C4-2B (cell line): Measurements from ENCODE around the gene HSD3B7.

ENCODE experiments used
- H3K27ac ChIP-seq: fragments of 450-650 bp; 2 replicates; pipeline ENCODE4 v1.5.1; 2017
- CTCF ChIP-seq: fragments of 450-650 bp; conservative IDR thresholded peaks from 2 replicates; pipeline ENCODE4 v1.5.1; 2017; ENCODE audit warnings: mild to moderate bottlenecking
- ZFX ChIP-seq: fragments of 450-650 bp; IDR thresholded peaks from 2 replicates; pipeline ENCODE4 v1.6.1; 2017

Gene HSD3B7

GRCh38 chr16:30967795-30968194 is 17.2 kb upstream of the HSD3B7 start:
- no peak for TF ChIP-seq ZFX
- TF ChIP-seq CTCF: no peak
- H3K27ac ChIP-seq: no peak overlapping the region

GRCh38 chr16:30969246-30969842 is 15.7 kb upstream of the HSD3B7 start:
- H3K27ac ChIP-seq: no peak overlapping the region
- TF ChIP-seq ZFX (no peak), CTCF (no peak)

GRCh38 chr16:30971298-30971697 is 13.7 kb upstream of the HSD3B7 start:
- TF ChIP-seq ZFX: no peak
- TF ChIP-seq CTCF: no peak
- no peak overlapping the region for H3K27ac ChIP-seq

GRCh38 chr16:30972872-30973271 is 12.1 kb upstream of the HSD3B7 start:
- TF ChIP-seq CTCF (no peak), ZFX (no peak)
- no peak overlapping the region for H3K27ac ChIP-seq

GRCh38 chr16:30974348-30974747 is 10.7 kb upstream of the HSD3B7 start:
- TF ChIP-seq ZFX: no peak
- no peak for TF ChIP-seq CTCF
- no peak overlapping the region for H3K27ac ChIP-seq

- no peak overlapping the region for H3K27ac ChIP-seq
- TF ChIP-seq ZFX (no peak), CTCF (no peak)
Observed at GRCh38 chr16:30976486-30976885, 8.5 kb upstream of the HSD3B7 start.

- no peak overlapping the region for H3K27ac ChIP-seq
Observed at GRCh38 chr16:30977502-30977901, 7.5 kb upstream of the HSD3B7 start.

More at GRCh38 chr16:30977502-30977901, 7.5 kb upstream of the HSD3B7 start:
- TF ChIP-seq ZFX: no peak
- no peak; the same call in 1 of the 2 replicates for TF ChIP-seq CTCF
